Activated T-cell treated with anti-CD3 and anti-CD28 coated beads, Interleukin-2, amount 50 U/mL, for 72 hours (primary cell): Measurements from ENCODE around the gene CEP76. TPM values are rescaled to one million over a fixed set of nuclear protein-coding genes. Genes with fewer than 3 reads are reported as not detected.

Source experiments
- ATAC-seq, 2 donors: fragments of 150-1000 bp; cut with Tn5 transposase; replicated peaks in 1 of 2; 2 replicates each; pipeline ENCODE4 v1.10.0; 2021; ENCODE audit warnings: moderate library complexity in 2 of 2, mild to moderate bottlenecking in 1 of 2
- DNase-seq, 2 donors: peaks; one replicate each; pipeline ENCODE4 v3.0.0; 2021 to 2022; ENCODE audit warnings: mixed read lengths in 1 of 2
- H3K27ac Mint-ChIP-seq: one replicate; pipeline ENCODE4 v1.8.0; 2022; ENCODE audit warnings: mild to moderate bottlenecking, moderate library complexity, mixed read lengths
- H3K27me3 Mint-ChIP-seq: one replicate; pipeline ENCODE4 v1.8.0; 2022; ENCODE audit warnings: low read depth, mixed read lengths
- H3K36me3 Mint-ChIP-seq, 2 donors: one replicate each; pipeline ENCODE4 v1.8.0; 2022; ENCODE audit warnings: mixed read lengths in 2 of 2, mild to moderate bottlenecking in 1 of 2; ENCODE audit not compliant: insufficient read depth in 2 of 2
- H3K4me1 Mint-ChIP-seq: one replicate; pipeline ENCODE4 v1.8.0; 2022; ENCODE audit warnings: low read depth, mixed read lengths
- H3K4me3 Mint-ChIP-seq, 2 donors: one replicate each; pipeline ENCODE4 v1.8.0; 2022; ENCODE audit warnings: mild to moderate bottlenecking in 2 of 2, mixed read lengths in 2 of 2, moderate library complexity in 2 of 2
- H3K9me3 Mint-ChIP-seq, 2 donors: one replicate each; pipeline ENCODE4 v1.8.0; 2022; ENCODE audit warnings: mixed read lengths in 2 of 2
- total RNA-seq, 2 donors: library from RNA; stranded (reverse); gene quantifications; one replicate each; pipeline ENCODE4 v1.2.3, GENCODE V29; 2022

CEP76 gene, protein sequence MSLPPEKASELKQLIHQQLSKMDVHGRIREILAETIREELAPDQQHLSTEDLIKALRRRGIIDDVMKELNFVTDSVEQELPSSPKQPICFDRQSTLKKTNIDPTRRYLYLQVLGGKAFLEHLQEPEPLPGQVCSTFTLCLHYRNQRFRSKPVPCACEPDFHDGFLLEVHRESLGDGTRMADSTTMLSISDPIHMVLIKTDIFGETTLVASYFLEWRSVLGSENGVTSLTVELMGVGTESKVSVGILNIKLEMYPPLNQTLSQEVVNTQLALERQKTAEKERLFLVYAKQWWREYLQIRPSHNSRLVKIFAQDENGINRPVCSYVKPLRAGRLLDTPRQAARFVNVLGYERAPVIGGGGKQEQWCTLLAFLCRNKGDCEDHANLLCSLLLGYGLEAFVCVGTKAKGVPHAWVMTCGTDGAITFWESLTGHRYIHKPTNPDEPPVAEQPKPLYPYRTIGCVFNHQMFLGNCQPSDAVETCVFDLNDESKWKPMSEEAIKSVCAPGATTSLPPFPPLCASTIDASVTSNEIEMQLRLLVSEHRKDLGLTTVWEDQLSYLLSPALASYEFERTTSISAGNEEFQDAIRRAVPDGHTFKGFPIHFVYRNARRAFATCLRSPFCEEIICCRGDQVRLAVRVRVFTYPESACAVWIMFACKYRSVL
- 10 to 100 TPM; 15.5 to 16.0 TPM for total RNA-seq

DNA sequence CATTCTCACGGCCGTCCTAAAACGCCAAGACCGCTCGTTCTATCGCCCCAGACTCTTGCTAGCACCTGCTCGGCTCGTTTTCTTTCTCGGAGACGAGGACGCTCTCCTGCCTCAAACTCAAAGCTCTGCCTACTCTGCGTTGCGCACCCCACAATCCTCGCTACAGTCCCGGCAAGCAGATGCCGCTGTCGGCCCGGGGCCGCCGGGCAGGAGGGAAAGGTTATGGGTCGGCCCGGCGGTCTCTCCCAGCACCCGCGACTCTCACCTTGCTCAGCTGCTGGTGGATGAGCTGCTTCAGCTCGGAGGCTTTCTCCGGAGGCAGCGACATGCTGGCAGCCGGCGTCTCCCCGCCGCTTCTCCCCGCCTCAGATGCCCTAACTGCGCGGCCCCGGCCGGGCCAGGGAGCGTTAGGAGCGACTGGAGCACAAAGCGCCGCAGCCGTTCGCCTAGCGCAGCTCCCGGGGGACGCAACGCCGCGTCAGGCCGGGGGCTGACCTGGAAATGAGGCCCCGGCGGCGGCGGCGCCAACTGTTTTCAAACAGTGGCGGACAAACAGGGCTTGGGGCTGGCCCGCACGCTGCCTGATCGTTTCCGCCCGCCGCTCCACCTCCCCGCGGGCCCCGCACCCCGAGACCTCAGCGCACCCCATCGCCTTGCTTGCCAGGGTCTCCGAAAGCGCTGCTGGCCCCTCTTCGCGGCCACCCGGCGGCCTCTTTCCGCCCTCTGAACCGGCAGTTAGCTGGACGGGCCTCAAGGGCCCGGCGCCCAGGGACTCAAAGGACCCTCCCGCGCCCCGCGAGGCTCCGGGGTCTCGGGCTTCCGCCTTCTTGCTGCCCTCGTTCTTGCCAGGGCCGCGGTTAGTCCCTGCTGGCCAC, at the start of gene CEP76, which contains the start of gene PSMG2:
TSS of gene CEP76 (minus strand) at position 503 of the 875 bp plus-strand sequence. CDS start at position 328, 175 bp downstream.
TSS of gene PSMG2 (plus strand) at position 822 of the 875 bp plus-strand sequence. CDS start 66 bp downstream, outside the sequence.
- Mint-ChIP-seq H3K36me3 (peaks cover 4 to 26% of the 10 kb centered on the region in 2 donors), H3K4me3 (peak within 1 kb of the TSS; percentile 86 to 100), H3K27ac (peak within 1 kb of the TSS; percentile 100), H3K9me3 (no peaks in the 10 kb centered on the region), H3K4me1 (peaks cover 49% of the 10 kb centered on the region), H3K27me3 (no peaks in the 10 kb centered on the region)
- DNase-seq: peak; percentile 89
- ATAC-seq: peak; percentile 90 to 92

DNA sequence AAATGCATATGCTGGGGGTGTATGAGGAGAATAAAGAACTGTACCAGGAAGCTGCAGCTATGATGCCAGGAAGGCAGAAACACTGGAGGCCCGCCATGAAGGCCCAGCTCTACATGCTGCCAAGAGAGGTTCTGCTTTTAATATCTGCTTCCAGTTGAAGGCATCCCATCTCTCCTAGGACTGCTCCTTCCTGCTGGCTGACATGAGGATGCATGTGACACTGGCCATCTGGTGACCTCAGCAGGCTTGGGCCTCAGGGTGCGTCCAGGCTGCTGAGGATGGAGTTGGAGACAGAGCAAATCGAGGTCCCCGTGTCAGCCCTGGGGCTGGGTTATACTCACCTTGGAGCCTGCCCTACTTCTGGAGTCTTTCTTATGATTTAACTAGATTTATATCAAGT, 49.4 kb upstream of the CEP76 start:
- DNase-seq: no peak
- Mint-ChIP-seq H3K27ac (no peak overlapping the region), H3K4me1 (peaks cover 18% of the 10 kb centered on the region), H3K9me3 (no peaks in the 10 kb centered on the region), H3K36me3 (peaks cover 0 to 3% of the 10 kb centered on the region in 2 donors), H3K27me3 (no peaks in the 10 kb centered on the region), H3K4me3 (no peak overlapping the region)
- ATAC-seq: no peak

DNA sequence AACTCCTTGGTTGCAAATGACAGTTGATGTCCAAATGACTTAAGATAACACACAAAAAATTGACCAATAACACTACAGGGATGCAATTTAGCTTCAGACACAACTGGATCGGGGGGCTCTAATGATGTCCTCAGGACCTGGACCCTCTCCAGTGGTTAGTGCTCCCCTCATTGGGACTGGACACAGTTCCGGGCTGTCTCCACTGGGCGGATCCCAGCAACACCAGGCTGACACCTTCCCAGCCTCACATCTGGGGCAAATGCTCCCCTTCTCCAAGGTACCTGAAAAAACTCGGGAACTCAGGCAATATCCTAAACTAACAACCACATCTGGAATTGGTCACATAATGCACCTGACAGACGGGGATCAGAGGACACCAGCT, 49.0 kb upstream of the CEP76 start:
- Mint-ChIP-seq H3K9me3 (no peaks in the 10 kb centered on the region), H3K36me3 (peaks cover 0 to 3% of the 10 kb centered on the region in 2 donors), H3K4me3 (no peak overlapping the region), H3K27me3 (no peaks in the 10 kb centered on the region), H3K27ac (no peak overlapping the region), H3K4me1 (peaks cover 18% of the 10 kb centered on the region)
- DNase-seq: no peak
- ATAC-seq: no peak

DNA sequence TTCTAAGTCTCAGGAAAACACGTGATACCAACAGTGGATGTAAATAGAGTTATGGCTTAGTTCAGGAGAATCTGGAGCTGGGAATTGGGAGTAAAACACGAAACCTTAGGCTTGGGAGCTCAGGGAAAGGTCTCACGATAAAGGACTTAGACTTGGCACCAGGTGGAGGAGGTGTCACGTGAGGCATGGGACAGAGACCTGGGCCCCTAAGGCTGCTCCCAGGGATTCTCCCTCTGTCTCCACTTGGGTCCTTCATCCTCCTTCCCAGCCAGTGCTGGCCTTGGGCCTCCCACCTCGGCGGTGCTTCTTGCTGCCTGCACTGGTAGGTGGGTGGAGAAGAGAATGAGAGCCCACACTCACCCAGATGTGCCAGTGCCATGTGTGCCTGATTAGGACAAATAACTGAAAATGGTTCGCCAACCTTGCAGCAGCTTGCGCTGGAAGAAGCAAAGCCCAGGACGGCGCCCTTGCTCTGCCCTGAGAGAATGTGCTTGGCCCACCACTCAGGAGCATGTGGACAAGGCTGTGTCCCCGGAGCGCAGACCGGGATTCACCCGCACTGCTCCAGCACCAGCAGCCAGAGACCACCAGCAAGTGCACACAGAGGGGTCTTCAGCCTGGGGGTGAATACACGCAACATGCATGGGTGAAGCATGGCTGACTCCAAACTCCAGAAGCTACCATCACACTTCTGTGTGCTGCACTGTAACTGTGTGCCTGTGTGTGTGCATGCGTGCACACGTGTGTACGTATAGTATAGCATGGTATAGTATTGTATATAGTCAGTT, 48.4 kb upstream of the CEP76 start:
- H3K36me3 Mint-ChIP-seq: peaks cover 0 to 3% of the 10 kb centered on the region in 2 donors
- ATAC-seq (no peak), DNase-seq (no peak)
- H3K27me3 Mint-ChIP-seq: no peaks in the 10 kb centered on the region
- H3K4me3 Mint-ChIP-seq: peak overlapping the region; percentile 52 to 60
- H3K27ac Mint-ChIP-seq: no peak overlapping the region
- no peaks in the 10 kb centered on the region for H3K9me3 Mint-ChIP-seq
- H3K4me1 Mint-ChIP-seq: peaks cover 18% of the 10 kb centered on the region

DNA sequence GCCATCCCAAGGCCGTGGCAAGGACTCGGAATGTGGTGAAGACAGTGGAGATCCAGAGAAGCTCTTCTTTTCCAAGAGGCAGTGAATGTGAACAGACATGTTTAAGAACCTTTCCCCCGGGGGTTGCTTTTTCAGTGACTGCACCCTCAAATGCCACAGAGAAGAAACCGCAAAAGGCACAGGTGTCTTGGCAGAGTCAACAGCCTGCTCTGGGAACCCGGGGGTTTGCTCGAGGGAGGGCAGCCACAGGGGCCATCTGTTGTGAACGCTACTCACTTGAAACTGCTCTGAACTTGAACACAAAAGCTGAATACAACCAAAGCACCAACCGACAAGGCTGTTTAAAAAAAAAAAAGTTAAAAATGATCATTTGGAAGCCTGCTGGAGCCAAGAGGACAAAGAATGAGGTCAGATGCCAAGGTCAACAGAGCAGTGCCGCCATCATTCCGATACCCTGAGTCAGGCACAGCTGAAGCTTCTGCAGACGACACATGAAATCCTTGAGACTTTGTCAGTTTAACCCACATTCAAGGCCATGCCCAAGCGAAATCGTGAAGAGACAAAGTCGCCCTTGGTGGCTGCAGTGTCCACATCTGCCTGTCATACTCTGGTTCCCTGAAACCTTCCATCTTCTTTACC, 47.7 kb upstream of the CEP76 start:
- peak overlapping the region; percentile 52 to 60 for H3K4me3 Mint-ChIP-seq
- peak overlapping the region; percentile 24 for H3K27ac Mint-ChIP-seq

DNA sequence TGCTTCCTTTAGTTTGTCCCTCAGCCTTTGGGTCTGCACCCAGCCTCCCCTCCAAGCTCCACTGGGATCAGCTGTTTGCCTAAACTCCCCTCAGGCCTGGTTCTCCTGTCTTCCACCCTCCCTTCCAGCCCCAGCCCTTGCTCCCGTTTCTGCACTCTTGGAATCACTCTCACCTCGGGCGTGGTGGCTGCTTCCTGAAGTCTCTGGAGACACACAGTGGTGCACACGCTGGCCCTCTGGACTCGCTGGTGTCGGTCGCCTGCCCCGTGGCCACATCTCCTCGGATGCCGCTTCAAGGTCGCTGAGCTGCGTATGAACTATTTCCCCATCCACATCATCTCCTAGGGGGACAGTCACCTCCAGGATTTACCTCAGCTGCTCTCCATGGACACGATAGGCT, 46.6 kb upstream of the CEP76 start:
- Mint-ChIP-seq H3K27me3 (no peaks in the 10 kb centered on the region), H3K4me3 (no peak overlapping the region), H3K36me3 (peaks cover 0 to 3% of the 10 kb centered on the region in 2 donors), H3K27ac (no peak overlapping the region), H3K4me1 (peaks cover 18% of the 10 kb centered on the region), H3K9me3 (no peaks in the 10 kb centered on the region)
- ATAC-seq (no peak), DNase-seq (no peak)

More for the DNA sequence above, 47.7 kb upstream of the CEP76 start:
- ATAC-seq (peak; percentile 69 to 85), DNase-seq (peak; percentile 18 to 59)
- peaks cover 18% of the 10 kb centered on the region for H3K4me1 Mint-ChIP-seq
- no peaks in the 10 kb centered on the region for H3K27me3 Mint-ChIP-seq
- H3K9me3 Mint-ChIP-seq: no peaks in the 10 kb centered on the region
- H3K36me3 Mint-ChIP-seq: peaks cover 0 to 3% of the 10 kb centered on the region in 2 donors

DNA sequence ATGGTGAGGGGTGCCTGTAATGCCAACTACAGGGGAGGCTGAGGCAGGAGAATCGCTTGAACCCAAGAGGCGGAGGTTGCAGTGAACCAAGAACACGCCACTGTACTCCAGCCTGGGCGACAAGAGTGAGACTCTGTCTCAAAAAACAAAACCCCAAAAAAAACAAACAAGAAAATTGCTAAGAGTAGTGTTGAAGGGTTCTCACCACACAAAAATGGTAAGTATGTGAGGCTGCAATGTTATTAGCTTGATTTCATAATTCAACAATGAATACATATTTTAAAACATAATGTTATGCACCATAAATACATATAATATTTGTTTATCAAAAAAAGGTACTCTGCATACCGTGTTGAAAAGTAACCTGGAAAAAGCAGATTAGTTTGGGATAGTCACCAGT, 46.1 kb upstream of the CEP76 start:
- DNase-seq (no peak), ATAC-seq (no peak)
- peaks cover 18% of the 10 kb centered on the region for H3K4me1 Mint-ChIP-seq
- H3K9me3 Mint-ChIP-seq: no peaks in the 10 kb centered on the region
- H3K36me3 Mint-ChIP-seq: peaks cover 0 to 3% of the 10 kb centered on the region in 2 donors
- H3K27ac Mint-ChIP-seq: no peak overlapping the region
- no peak overlapping the region for H3K4me3 Mint-ChIP-seq
- no peaks in the 10 kb centered on the region for H3K27me3 Mint-ChIP-seq

DNA sequence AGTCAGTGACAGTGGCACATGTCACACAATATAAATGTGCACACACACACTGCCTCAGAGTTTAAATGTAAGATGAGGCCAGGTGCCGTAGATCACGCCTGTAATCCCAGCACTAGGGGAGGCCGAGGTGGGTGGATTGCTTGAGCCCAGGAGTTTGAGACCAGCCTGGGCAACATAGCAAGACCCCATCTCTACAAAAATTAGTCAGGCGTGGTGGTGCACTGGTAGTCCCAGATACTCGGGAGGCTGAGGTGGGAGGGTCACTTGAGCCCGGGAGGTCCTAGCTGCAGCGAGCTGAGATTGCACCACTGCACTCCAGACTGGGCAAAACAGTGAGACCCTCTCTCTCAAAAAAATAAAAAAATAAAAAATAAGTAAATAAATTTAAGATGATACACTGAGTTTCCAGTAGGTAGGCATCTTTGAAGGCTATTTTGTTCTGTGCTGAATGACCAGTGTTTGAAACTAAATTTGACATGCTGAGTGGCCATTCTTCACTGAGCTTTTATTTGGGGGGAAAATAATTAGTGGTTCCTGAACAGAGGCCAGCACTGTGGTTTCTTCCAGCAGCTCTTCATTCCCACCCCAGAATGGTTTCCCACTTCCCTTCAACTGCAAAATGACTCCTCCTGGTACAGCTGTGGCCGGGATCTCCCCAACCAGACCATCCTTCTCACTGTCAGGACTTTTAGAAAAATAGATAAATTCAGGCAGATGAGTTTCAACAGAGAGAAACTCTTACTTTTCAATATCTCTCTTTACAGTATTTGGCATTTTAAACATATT, 45.2 kb upstream of the CEP76 start:
- Mint-ChIP-seq H3K36me3 (peaks cover 0 to 3% of the 10 kb centered on the region in 2 donors), H3K27me3 (no peaks in the 10 kb centered on the region), H3K27ac (no peak overlapping the region), H3K9me3 (no peaks in the 10 kb centered on the region), H3K4me3 (no peak overlapping the region), H3K4me1 (peaks cover 18% of the 10 kb centered on the region)
- ATAC-seq (no peak), DNase-seq (no peak)

DNA sequence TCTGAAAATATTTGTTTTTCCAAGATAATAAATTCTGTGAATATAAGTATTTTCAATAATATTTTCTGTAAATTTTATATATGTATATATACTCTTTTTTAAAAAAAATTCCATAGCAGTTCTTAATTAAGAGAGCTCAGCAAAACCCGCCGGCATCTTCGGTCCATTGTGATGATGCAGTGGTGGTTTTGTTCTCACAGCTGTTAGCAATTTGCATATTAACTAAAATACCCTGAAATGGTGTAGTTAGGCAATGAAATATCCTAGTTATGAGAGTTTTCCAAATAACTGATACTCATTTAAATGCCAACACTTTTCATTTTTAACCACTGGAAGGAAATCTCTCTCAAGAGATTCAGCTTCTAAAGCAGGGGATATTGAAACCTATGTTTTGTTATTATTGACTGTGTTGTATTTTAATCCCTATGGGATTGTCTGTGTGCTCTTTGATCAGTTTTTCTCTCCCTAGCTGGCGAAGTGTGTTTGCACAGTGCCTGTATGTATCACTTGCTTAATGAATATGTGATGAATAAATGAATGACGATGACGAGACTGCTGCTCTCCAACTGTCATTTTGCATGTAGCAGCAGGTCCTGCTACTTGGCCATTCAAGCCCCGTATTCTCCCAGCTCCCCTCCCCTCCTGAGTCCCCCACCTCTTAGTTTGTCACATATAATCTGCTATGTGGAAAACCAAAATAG, 42.7 kb upstream of the CEP76 start:
- Mint-ChIP-seq H3K36me3 (peaks cover 0 to 3% of the 10 kb centered on the region in 2 donors), H3K27me3 (no peaks in the 10 kb centered on the region), H3K27ac (no peak overlapping the region), H3K4me1 (peaks cover 20% of the 10 kb centered on the region), H3K9me3 (no peaks in the 10 kb centered on the region), H3K4me3 (no peak overlapping the region)
- DNase-seq: no peak
- ATAC-seq: no peak

DNA sequence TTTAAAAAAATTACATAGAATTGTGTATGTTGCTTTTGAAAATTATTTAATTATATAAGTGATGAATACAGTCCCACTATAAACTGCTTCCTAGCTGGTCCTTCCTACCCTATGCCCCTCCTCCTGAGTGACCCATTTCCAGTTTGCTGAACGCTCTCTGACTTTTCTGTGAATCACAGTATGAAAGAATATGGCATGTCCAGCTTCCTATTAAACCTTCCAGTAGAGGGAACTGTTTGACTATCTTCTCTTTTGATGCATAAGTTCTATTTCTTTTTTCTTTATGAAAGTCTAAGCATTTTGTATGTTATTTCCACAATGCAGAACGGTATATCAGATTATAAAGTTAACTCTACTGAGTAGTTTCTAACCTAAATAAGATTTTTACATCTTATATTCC, 41.6 kb upstream of the CEP76 start:
- H3K4me3 Mint-ChIP-seq: no peak overlapping the region
- H3K9me3 Mint-ChIP-seq: no peaks in the 10 kb centered on the region
- no peak for DNase-seq
- H3K27me3 Mint-ChIP-seq: no peaks in the 10 kb centered on the region
- H3K36me3 Mint-ChIP-seq: no peaks in the 10 kb centered on the region
- peaks cover 9% of the 10 kb centered on the region for H3K4me1 Mint-ChIP-seq
- ATAC-seq: peak; percentile 56 to 58
- no peak overlapping the region for H3K27ac Mint-ChIP-seq

DNA sequence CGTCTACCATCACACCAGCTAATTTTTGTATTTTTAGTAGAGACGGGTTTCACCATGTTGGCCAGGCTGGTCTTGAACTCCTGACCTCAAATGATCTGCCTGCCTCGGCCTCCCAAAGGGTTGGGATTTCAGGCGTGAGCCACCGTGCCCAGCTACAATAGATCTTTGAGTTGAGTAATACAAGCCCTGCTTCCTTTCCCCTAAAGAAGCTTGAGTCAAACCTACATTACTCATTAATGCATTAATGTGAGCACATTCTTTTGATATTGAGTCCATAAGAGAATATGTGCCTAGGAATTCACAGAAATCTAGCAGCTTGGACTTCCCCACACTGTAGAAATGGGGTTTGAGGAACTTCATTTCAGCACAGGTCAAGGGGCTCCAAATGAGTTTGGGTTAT, 39.9 kb upstream of the CEP76 start:
- Mint-ChIP-seq H3K27ac (no peak overlapping the region), H3K4me1 (peaks cover 9% of the 10 kb centered on the region), H3K36me3 (no peaks in the 10 kb centered on the region), H3K4me3 (no peak overlapping the region), H3K9me3 (no peaks in the 10 kb centered on the region), H3K27me3 (no peaks in the 10 kb centered on the region)
- ATAC-seq (no peak), DNase-seq (no peak)
